A673 (cell line): ENCODE results near the gene DNMBP. TPM values are rescaled to one million over a fixed set of nuclear protein-coding genes. Genes with fewer than 3 reads are reported as not detected.
A peak's percentile ranks its signal among the peaks of the same experiment; 100 is the strongest.

Source experiments
- BruUV-seq: library from RNA; stranded (reverse); fragments of 400-500 nt; replicated peaks from 2 replicates; lab custom pipeline; 2021; lab: Mats Ljungman, UMichigan
- CTCF ChIA-PET: fragments of 300-600 bp; sonication (Branson Sonifier 250); formaldehyde crosslinking; loops from one replicate; lab custom pipeline; 2022; ENCODE audit warnings: antibody characterized with exemption; lab: Charles Lee
- POLR2A ChIA-PET: fragments of 300-600 bp; sonication (Branson Sonifier 250); formaldehyde crosslinking; loops from one replicate; lab custom pipeline; 2022; ENCODE audit warnings: antibody characterized with exemption; ENCODE audit not compliant: low non-redundant PET; lab: Charles Lee
- DNase-seq: peaks from one replicate; pipeline ENCODE4 v3.0.0-alpha.2; 2015; ENCODE audit warnings: low spot score
- H3K27ac ChIP-seq: fragments of 200-600 bp; sonication (generic); 2 replicates; pipeline ENCODE4 v1.5.1; 2016; ENCODE audit warnings: mixed run types, low read depth, mild to moderate bottlenecking, mixed read lengths, antibody characterized with exemption, low read length; ENCODE audit not compliant: poor library complexity, severe bottlenecking
- H3K27me3 ChIP-seq: fragments of 200-600 bp; sonication (generic); replicated peaks from 2 replicates; pipeline ENCODE4 v1.6.1; 2017; ENCODE audit warnings: mixed run types, low read depth, mild to moderate bottlenecking, mixed read lengths, antibody characterized with exemption, low read length; ENCODE audit not compliant: insufficient read depth, poor library complexity
- H3K36me3 ChIP-seq: fragments of 200-600 bp; sonication (generic); 2 replicates; pipeline ENCODE4 v1.6.1; 2016; ENCODE audit warnings: mixed run types, mild to moderate bottlenecking, mixed read lengths, antibody characterized with exemption, low read length; ENCODE audit not compliant: insufficient read depth, poor library complexity, severe bottlenecking
- H3K4me1 ChIP-seq: fragments of 200-600 bp; sonication (generic); 2 replicates; pipeline ENCODE4 v1.6.1; 2017; ENCODE audit warnings: mixed run types, mild to moderate bottlenecking, mixed read lengths, antibody characterized with exemption, low read length; ENCODE audit not compliant: insufficient read depth, poor library complexity, severe bottlenecking
- H3K4me3 ChIP-seq: fragments of 200-600 bp; sonication (generic); 2 replicates; pipeline ENCODE4 v1.5.1; 2016; ENCODE audit warnings: low read depth, mixed run types, mild to moderate bottlenecking, mixed read lengths, low read length; ENCODE audit not compliant: poor library complexity, severe bottlenecking
- H3K9me3 ChIP-seq: fragments of 200-600 bp; sonication (generic); 2 replicates; pipeline ENCODE4 v1.6.1; 2016; ENCODE audit warnings: mixed run types, low read depth, mild to moderate bottlenecking, mixed read lengths, antibody characterized with exemption, low read length; ENCODE audit not compliant: poor library complexity, severe bottlenecking
- EZH2 ChIP-seq: fragments of 200-600 bp; sonication (generic); IDR thresholded peaks from 2 replicates; pipeline ENCODE4 v1.6.1; 2017; ENCODE audit warnings: borderline replicate concordance, low read depth, mild to moderate bottlenecking, mixed read lengths, antibody characterized with exemption, low read length; ENCODE audit not compliant: poor library complexity, severe bottlenecking
- intact Hi-C: fragments of 100-400 bp; cut with micrococcal nuclease; formaldehyde crosslinking; loops from one replicate; pipeline ENCODE4 v1.10.0; 2022; ENCODE audit not compliant: unreplicated experiment
- total RNA-seq: library from RNA; stranded (reverse); gene quantifications from 2 replicates; pipeline ENCODE4 v1.2.3, GENCODE V29; 2021
- TF ChIP-seq, protein P1 (sequence below): fragments of 300-800, 200-600 bp; sonication (generic); conservative IDR thresholded peaks from 2 replicates; pipeline ENCODE4 v1.5.1; 2017; ENCODE audit warnings: low read depth, mild to moderate bottlenecking, antibody characterized with exemption, low read length, moderate library complexity, mixed read lengths

The DNMBP gene
- total RNA-seq, 1 experiment from 2014 or later, result 28.0 TPM

DNA sequence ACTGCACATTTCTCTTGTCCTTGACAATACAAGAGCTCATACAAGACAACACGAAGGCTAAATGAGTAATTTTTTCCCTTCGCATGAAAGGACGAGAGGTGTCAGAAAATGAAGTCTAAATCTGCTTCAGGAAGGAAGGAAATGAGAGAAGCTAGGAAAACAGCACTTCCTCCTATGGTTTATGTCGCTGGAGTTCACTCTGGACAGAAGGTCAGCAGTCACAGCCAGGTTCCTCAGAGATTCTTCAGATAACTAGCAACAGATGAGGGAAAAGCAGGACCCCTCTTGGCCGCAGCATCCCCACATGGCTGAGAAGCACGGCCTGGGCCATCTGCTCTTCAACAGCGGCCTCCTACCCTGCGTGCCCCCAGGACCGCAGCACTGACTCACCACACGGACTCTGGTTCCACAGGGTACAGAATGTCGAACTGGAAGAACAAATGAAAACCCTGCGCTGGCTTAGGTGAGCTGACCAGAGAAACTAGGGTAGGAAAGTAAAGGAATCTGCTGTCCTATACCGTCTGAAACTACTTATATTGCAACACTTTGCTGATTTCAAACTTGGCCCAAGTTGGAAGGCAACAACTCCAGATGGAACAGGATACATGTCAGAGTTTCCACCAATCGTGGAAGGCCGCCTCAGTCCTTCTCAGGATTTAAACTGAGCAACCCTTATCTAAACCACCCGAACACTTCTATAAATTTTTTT, 26.3 kb downstream of the DNMBP start:
- Histone ChIP-seq H3K4me1 (peaks cover 67% of the 10 kb centered on the region), H3K36me3 (no peaks in the 10 kb centered on the region), H3K4me3 (no peak overlapping the region), H3K27me3 (no peaks in the 10 kb centered on the region), H3K27ac (peak overlapping the region; percentile 77), H3K9me3 (no peaks in the 10 kb centered on the region)
- ChIA-PET POLR2A (interaction anchor here (0.6 kb wide), 1 partner anchor 62 kb away, joined by 5 read pairs; no protein-coding TSS in a partner anchor), CTCF (interaction anchor here (1.0 to 1.1 kb wide), 2 partner anchors 26 to 62 kb away, joined by 4 to 5 read pairs; partner anchors contain the start of gene DNMBP)
- no TSS peak for BruUV-seq
- intact Hi-C loops, result no loop called here
- TF ChIP-seq, protein P1, sequence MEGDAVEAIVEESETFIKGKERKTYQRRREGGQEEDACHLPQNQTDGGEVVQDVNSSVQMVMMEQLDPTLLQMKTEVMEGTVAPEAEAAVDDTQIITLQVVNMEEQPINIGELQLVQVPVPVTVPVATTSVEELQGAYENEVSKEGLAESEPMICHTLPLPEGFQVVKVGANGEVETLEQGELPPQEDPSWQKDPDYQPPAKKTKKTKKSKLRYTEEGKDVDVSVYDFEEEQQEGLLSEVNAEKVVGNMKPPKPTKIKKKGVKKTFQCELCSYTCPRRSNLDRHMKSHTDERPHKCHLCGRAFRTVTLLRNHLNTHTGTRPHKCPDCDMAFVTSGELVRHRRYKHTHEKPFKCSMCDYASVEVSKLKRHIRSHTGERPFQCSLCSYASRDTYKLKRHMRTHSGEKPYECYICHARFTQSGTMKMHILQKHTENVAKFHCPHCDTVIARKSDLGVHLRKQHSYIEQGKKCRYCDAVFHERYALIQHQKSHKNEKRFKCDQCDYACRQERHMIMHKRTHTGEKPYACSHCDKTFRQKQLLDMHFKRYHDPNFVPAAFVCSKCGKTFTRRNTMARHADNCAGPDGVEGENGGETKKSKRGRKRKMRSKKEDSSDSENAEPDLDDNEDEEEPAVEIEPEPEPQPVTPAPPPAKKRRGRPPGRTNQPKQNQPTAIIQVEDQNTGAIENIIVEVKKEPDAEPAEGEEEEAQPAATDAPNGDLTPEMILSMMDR, result no peak
- no peak for TF ChIP-seq EZH2
- DNase-seq, result no peak

DNA sequence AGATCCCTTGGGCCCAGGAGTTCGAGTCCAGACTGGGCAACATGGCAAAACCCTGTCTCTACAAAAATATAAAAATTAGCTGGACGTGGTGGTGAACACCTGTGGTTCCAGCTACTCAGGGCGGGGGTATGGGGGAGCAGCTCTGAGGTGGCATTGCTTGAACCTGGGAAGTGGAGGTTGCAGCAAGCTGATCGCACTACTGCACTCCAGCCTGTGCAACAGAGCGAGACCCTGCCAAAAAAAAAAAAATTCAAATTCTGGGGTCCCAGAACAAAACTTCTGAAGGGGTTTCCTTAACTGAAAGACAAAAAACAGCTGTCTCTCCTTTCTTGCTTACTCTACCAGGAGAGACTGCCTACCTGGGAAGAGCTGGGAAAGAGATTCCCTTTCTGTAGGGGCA, 27.0 kb downstream of the DNMBP start:
- Histone ChIP-seq H3K9me3 (no peaks in the 10 kb centered on the region), H3K4me1 (peaks cover 74% of the 10 kb centered on the region), H3K4me3 (no peak overlapping the region), H3K36me3 (no peaks in the 10 kb centered on the region), H3K27ac (peak overlapping the region; percentile 77), H3K27me3 (no peaks in the 10 kb centered on the region)
- TF ChIP-seq, protein P1, result no peak
- TF ChIP-seq EZH2, result no peak
- intact Hi-C loops, result no loop called here
- POLR2A ChIA-PET, result no interaction called here
- DNase-seq, result no peak
- CTCF ChIA-PET, result interaction anchor here (1.0 kb wide), 1 partner anchor 63 kb away, joined by 4 read pairs; no protein-coding TSS in a partner anchor
- no TSS peak for BruUV-seq

DNA sequence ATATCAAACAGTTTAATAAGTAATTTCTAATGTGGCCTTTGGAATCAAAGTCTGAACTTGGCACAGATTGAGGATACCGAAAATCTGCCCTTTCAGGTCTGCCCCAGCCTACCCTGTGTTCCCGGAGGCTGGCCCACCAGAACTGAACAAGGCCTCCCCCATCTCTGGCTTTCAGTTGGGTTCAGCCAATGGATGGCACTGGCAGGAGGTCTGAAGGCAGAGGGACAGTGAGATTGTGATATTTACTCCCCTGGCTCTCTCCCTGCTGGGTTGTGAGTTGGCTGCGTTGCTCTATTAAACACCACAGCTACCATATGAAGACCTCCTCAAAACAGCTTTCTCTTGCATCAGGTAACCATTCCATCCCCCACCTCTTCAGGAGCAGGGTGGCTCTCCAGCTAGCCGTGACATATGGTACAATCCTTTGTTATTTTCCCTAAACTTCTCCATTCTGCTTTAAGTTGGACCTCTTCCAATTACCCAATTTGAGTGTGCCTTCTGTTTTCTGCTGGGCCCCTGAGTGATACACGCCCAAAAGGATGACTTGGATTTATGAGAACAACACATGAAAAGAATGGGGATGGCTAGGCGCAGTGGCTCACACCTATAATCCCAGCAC, 28.1 kb downstream of the DNMBP start:
- POLR2A ChIA-PET, result no interaction called here
- Histone ChIP-seq H3K27me3 (no peaks in the 10 kb centered on the region), H3K27ac (peak overlapping the region; percentile 52), H3K9me3 (no peaks in the 10 kb centered on the region), H3K4me3 (no peak overlapping the region), H3K4me1 (peaks cover 85% of the 10 kb centered on the region), H3K36me3 (no peaks in the 10 kb centered on the region)
- BruUV-seq, result no TSS peak
- CTCF ChIA-PET, result no interaction called here
- DNase-seq, result peak; percentile 64
- TF ChIP-seq, protein P1, result no peak
- no peak for TF ChIP-seq EZH2
- intact Hi-C loops, result no loop called here
